ENCODE measurements around the gene AP4M1.

GRCh38 chr7:100088095-100088620 is 13.3 kb upstream of the AP4M1 start:
- TF ChIP-seq, protein P1, sequence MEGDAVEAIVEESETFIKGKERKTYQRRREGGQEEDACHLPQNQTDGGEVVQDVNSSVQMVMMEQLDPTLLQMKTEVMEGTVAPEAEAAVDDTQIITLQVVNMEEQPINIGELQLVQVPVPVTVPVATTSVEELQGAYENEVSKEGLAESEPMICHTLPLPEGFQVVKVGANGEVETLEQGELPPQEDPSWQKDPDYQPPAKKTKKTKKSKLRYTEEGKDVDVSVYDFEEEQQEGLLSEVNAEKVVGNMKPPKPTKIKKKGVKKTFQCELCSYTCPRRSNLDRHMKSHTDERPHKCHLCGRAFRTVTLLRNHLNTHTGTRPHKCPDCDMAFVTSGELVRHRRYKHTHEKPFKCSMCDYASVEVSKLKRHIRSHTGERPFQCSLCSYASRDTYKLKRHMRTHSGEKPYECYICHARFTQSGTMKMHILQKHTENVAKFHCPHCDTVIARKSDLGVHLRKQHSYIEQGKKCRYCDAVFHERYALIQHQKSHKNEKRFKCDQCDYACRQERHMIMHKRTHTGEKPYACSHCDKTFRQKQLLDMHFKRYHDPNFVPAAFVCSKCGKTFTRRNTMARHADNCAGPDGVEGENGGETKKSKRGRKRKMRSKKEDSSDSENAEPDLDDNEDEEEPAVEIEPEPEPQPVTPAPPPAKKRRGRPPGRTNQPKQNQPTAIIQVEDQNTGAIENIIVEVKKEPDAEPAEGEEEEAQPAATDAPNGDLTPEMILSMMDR (IDR thresholded peaks at IDR 0.05) = no peak
- TF ChIP-seq EP300 (IDR thresholded peaks at IDR 0.05; ENCODE audit: low read depth) = no peak
- TF ChIP-seq POLR2A (IDR thresholded peaks at IDR 0.05) = no peak
- no peak for TF ChIP-seq POLR2AphosphoS5 (IDR thresholded peaks at IDR 0.05)
